Measurements from ENCODE around the gene ALKBH8. TPM values are rescaled to one million over a fixed set of nuclear protein-coding genes. Genes with fewer than 3 reads are reported as not detected.

ALKBH8 gene
- total and polyA plus RNA-seq, 2 of the 8 experiments (the other 6 are each of a cell fraction or from before 2014, with no cell fraction given), result 3.6 to 11.9 TPM

DNA sequence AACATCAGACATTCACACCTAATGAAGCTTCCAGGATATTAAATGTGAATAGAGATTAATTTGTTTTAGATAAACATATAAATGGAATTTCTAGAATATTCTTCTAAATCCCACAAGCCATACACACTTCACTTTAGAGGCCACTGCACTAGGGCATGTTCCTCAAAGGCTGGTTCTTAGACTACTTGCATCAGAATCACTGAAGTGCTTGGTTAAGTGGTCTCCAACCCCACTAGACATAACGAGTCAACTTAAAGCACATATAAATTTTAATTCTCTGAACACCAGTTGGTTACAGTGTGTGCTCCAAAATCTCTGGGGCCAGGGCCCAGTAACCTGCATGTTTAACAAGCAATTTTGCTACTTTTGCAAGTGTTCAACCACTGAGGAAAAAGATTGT is 7.9 kb upstream of the ALKBH8 start:
- ChIA-PET CTCF (ENCODE audit: partially characterized antibody) (interaction anchor here (0.6 to 25.0 kb wide), 8 partner anchors 8 to 1796 kb away, joined by 3 to 398 read pairs (median 4); partner anchors contain the start of gene ALKBH8), POLR2A (ENCODE audit: partially characterized antibody) (no interaction called here)
- Histone ChIP-seq H4K5ac (ENCODE audit: insufficient read length, low read depth, low read length) (no peak overlapping the region), H3K4ac (replicated peaks; ENCODE audit: insufficient read length, low read depth, low read length) (no peak overlapping the region), H3K56ac (replicated peaks; ENCODE audit: insufficient read length, low read depth, low read length) (no peak overlapping the region), H4K91ac (replicated peaks; ENCODE audit: insufficient read length, low read length) (no peak overlapping the region), H3K79me2 (ENCODE audit: control insufficient read depth in 1 of 2, insufficient read depth in 2 of 2, low read length in 2 of 2) (no peaks in the 10 kb centered on the region), H3K9me3 (ENCODE audit: insufficient read depth in 2 of 2, low read depth in 1 of 2, low read length in 1 of 2) (no peaks in the 10 kb centered on the region), H3K23ac (ENCODE audit: insufficient read length) (no peak overlapping the region), H3K9ac (replicated peaks in 1 of 4; ENCODE audit: extremely low read depth in 1 of 4, low read depth in 3 of 4, low read length in 3 of 4) (no peak overlapping the region), H3K36me3 (ENCODE audit: control insufficient read depth in 2 of 4, insufficient read depth in 4 of 4, low read length in 3 of 4) (no peaks in the 10 kb centered on the region), H3K27ac (ENCODE audit: low read depth, low read length) (no peak overlapping the region), H3K79me1 (ENCODE audit: low read depth, low read length) (no peaks in the 10 kb centered on the region), H2AFZ (ENCODE audit: low read length) (no peak overlapping the region), H3K23me2 (ENCODE audit: low read depth, low read length) (no peaks in the 10 kb centered on the region), H3K4me2 (ENCODE audit: insufficient read depth in 1 of 2, low read depth in 2 of 2, low read length in 2 of 2) (no peak overlapping the region), H3K14ac (ENCODE audit: insufficient read length) (no peak overlapping the region), H3K27me3 (replicated peaks in 1 of 4; ENCODE audit: control insufficient read depth in 3 of 4, extremely low read depth in 1 of 4, insufficient read depth in 3 of 4, low read length in 3 of 4) (no peaks in the 10 kb centered on the region), H2BK120ac (replicated peaks; ENCODE audit: low read depth, low read length) (no peak overlapping the region), H2AK5ac (ENCODE audit: low read depth, low read length) (no peak overlapping the region), H2BK12ac (ENCODE audit: low read depth, low read length) (no peak overlapping the region), H3K18ac (ENCODE audit: extremely low read depth, low read length) (no peak overlapping the region), H3K4me3 (ENCODE audit: extremely low read depth in 1 of 4, insufficient read depth in 2 of 4, low read depth in 3 of 4, low read length in 4 of 4) (no peak overlapping the region), H2BK20ac (ENCODE audit: low read length) (no peak overlapping the region), H2BK15ac (ENCODE audit: low read length) (no peak overlapping the region), H3K4me1 (replicated peaks in 1 of 4; ENCODE audit: control insufficient read depth in 3 of 4, insufficient read depth in 4 of 4, low read length in 3 of 4) (peaks cover 0 to 4% (median 2%) of the 10 kb centered on the region in 4 experiments; a peak in 1 of 7 replicates), H4K20me1 (replicated peaks in 1 of 2; ENCODE audit: control insufficient read depth in 1 of 2, insufficient read depth in 2 of 2, low read length in 2 of 2) (no peaks in the 10 kb centered on the region), H4K8ac (ENCODE audit: extremely low read depth, insufficient read depth, low read length) (no peak overlapping the region), H2BK5ac (ENCODE audit: low read depth, low read length) (no peak overlapping the region)
- FAIRE-seq (no peak), DNase-seq (ENCODE audit: low read depth in 1 of 2, low spot score in 2 of 2) (no peak)
- 78% methylated on average over 1 of the region's 1 CpG; no CpG with 5 or more reads in 1 of the 2 experiments for WGBS, 2 experiments (ENCODE audit: extremely low coverage in 1 of 2, insufficient coverage in 1 of 2, insufficient read length in 1 of 2, insufficient replicate concordance in 2 of 2, low coverage in 1 of 2, low lambda C conversion rate in 2 of 2, missing lambda C conversion rate in 1 of 2)
- TF ChIP-seq KDM1A (IDR thresholded peaks at IDR 0.05; ENCODE audit: borderline replicate concordance, low read length), result no peak
- no peak for TF ChIP-seq CHD2 (IDR thresholded peaks at IDR 0.05; ENCODE audit: low read length)
- no peak for TF ChIP-seq BCL11A (IDR thresholded peaks at IDR 0.05; ENCODE audit: low read depth in 2 of 2, low read length in 2 of 2)
- no peak for TF ChIP-seq CTCF (IDR thresholded peaks at IDR 0.05; ENCODE audit: control extremely low read depth in 1 of 3, insufficient read depth in 1 of 3, low read depth in 1 of 3, low read length in 3 of 3)
- no peak for TF ChIP-seq CREB1 (IDR thresholded peaks at IDR 0.05)
- no peak for TF ChIP-seq CTBP2 (IDR thresholded peaks at IDR 0.05; ENCODE audit: borderline replicate concordance, insufficient read depth, insufficient read length, low read length)
- TF ChIP-seq HDAC2 (IDR thresholded peaks at IDR 0.05; ENCODE audit: borderline replicate concordance in 1 of 2, low read depth in 2 of 2, low read length in 2 of 2), result no peak
- TF ChIP-seq, protein P1, sequence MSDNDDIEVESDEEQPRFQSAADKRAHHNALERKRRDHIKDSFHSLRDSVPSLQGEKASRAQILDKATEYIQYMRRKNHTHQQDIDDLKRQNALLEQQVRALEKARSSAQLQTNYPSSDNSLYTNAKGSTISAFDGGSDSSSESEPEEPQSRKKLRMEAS (IDR thresholded peaks at IDR 0.05), result no peak
- no peak for TF ChIP-seq KDM5A (IDR thresholded peaks at IDR 0.05; ENCODE audit: low read length)
- TF ChIP-seq KDM4A (IDR thresholded peaks at IDR 0.05; ENCODE audit: low read depth, low read length, severe bottlenecking), result no peak
- TF ChIP-seq RFX5 (IDR thresholded peaks at IDR 0.05; ENCODE audit: borderline replicate concordance, low read depth, low read length), result no peak
